SKM-1 (cell line): ENCODE results near the gene VTCN1.
"Not testable (repeated sequence)": the region's sequence is repeated elsewhere in the genome, so short reads cannot be mapped to it uniquely, and the experiment has no call there.

ENCODE experiments used
- DNase-seq: peaks from one replicate; lab custom pipeline; 2025; ENCODE audit not compliant: unreplicated experiment; lab: John Stamatoyannopoulos, UW

Gene VTCN1

GRCh38 chr1:117101858-117102257 is 108.9 kb downstream of the VTCN1 start:
- DNase-seq = not testable (repeated sequence)

- no peak for DNase-seq
These were observed 109.4 kb downstream of the VTCN1 start for GRCh38 chr1:117101334-117101733.

GRCh38 chr1:117098287-117098890 is 112.3 kb downstream of the VTCN1 start:
- DNase-seq = no peak

- DNase-seq = no peak
These were observed 113.3 kb downstream of the VTCN1 start for GRCh38 chr1:117097443-117097842.

GRCh38 chr1:117096951-117097408 is 113.7 kb downstream of the VTCN1 start:
- no peak for DNase-seq

- DNase-seq = no peak
These were observed 115.7 kb downstream of the VTCN1 start for GRCh38 chr1:117094841-117095604.

GRCh38 chr1:117093870-117094621 is 116.7 kb downstream of the VTCN1 start:
- no peak for DNase-seq
